ENCODE results near the gene RABGAP1L.
"Not testable (repeated sequence)": the region's sequence is repeated elsewhere in the genome, so short reads cannot be mapped to it uniquely, and the experiment has no call there.

Gene RABGAP1L

DNA sequence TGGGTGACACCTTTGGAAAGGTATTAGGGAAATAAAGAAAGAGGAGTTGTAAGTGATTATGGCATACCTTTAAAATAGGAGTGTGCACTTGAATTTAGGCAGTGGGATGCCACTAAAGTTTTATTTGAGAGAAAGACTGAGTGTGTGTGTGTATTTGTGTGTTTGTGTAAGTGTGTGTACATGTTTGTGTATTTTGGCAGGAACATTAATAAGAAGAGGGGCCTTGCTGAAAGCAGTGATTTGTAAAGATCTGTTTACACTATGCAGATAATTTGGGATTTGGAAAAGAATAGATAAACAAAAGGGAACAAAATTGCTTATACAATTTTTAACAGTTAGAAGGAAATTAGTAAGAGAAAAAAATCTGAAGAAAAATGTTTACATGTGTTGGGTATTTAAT lies 409.2 kb downstream of the RABGAP1L start:
- no peak for DNase-seq (ENCODE audit: low read depth, low spot score)

DNA sequence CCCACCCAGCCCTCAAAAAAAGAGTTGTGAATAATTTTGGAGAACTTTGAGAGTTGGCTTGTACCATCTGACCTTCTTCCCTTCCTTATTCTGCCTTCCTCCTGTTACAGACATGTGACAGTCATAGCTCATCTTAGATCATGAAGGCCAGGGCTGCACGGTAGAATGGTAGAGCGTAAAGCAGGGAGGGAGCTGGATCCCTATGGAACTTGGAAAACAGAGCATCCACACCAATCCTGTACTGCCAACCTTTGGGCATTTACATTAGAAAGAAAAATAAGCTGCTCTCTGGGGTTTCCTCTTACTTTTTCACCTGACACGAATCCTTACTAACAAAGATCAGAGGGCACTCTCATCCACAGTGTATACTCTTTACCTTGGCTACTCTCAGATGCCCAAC lies 409.9 kb downstream of the RABGAP1L start:
- DNase-seq (ENCODE audit: low read depth, low spot score) = no peak

DNA sequence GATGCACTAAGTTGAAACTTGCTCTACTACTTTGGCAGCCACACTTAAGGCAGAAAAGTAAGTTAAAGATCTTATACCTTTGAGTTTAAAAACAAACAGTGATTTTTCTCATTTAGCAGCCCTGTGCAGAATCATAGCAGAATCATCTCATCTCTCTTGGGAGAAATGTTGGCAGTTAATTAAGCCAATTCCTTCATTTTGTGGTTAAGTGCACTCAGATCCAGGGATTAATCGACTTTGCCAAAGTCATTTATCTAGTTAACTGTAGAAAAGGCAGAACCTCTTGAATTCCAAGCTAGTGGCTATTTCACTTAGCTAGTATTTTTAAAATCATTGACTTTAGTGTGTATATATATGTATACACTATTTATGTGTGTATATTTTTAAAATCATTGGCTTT lies 413.5 kb downstream of the RABGAP1L start:
- no peak for DNase-seq (ENCODE audit: low read depth, low spot score)

DNA sequence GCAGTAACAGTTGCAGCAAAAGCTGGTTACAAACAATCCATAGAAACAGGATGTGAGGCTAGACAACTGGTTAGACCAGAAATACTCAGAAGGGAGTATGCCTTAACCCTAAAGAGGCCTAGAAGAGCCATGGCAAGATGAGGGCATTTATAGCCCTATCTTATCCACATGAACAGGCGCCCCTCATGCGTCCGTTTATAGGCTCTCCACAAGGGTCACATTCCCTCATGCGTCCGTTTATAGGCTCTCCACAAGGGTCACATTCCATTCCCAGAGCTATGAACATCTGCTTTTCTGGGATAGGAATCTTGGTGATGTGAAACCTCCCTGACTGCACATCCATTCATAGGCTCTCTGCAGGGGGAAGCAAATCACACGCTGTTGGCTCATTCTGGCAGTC lies 416.8 kb downstream of the RABGAP1L start:
- DNase-seq (ENCODE audit: low read depth, low spot score) = not testable (repeated sequence)

DNA sequence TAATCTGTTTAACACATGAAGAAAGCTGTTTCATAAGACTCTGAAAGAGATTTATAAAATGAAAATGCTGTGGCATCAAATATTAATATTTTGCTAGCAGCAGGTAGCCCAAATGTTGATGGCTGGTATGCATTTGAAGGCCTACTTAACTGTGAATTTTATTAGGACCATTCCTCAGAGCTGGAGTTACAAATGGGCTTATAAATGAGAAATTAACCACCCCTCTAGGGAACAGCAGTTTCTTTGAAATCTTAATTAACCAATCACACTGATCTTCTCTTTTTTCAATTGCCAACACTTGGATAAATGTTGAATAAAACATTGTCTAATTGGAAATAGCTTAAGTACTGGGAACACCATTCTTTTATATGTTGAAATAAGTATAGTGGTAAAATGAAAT lies 418.4 kb downstream of the RABGAP1L start:
- no peak for DNase-seq (ENCODE audit: low read depth, low spot score)

DNA sequence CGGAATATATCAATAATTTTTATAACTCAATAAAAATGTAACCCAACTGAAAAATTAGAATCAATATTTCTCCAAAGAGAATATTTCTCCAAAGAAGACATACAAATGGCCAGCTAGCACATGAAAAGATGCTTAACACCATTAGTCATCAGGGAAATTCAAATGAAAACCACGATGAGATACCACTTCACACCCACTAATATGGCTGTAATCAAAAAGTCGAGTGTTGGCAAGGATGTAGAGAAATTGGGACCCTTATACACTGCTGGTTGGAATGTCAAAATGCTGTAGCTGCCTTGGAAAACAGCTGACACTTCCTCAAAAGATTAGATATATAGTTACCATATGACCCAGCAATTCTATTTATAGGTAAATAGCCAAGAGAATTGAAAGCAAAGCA lies 421.5 kb downstream of the RABGAP1L start:
- no peak for DNase-seq (ENCODE audit: low read depth, low spot score)

DNA sequence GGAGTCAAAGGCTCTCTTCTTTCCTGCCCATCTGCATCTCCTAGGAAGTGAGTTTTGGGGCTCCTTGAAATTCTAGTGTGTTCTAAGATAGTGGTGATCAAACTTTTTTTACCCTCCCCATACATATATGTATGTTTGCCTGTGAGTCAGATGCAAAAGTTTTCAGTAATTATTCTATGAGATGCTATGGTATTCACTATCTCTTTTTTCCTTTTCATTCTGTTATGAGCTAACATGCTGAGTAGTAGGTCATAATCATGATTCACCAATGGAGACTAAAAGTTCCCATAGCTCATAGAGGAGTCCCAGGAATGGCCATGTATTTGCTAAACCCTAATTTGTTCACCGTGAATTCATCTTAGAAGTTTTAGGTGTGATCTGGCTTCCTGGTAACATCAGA lies 424.0 kb downstream of the RABGAP1L start:
- no peak for DNase-seq (ENCODE audit: low read depth, low spot score)

DNA sequence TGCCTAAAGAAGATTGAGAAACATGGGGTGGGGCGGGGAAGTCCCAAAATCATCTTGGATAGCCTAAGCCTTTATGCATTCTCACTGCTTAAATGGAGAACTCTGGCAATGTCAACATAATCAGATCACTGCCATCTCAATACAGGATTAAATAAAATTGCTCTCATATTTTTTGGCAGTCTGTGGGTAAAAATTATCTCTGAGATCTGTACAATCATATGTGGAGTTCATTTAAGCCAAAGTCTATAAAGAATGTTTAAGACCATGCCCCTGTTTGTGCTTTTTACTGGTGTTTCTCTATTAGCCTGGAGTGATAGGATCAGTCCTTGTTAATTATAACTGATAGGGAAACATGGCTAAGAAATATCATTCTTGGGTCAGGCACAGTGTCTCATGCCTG lies 424.8 kb downstream of the RABGAP1L start:
- no peak for DNase-seq (ENCODE audit: low read depth, low spot score)

DNA sequence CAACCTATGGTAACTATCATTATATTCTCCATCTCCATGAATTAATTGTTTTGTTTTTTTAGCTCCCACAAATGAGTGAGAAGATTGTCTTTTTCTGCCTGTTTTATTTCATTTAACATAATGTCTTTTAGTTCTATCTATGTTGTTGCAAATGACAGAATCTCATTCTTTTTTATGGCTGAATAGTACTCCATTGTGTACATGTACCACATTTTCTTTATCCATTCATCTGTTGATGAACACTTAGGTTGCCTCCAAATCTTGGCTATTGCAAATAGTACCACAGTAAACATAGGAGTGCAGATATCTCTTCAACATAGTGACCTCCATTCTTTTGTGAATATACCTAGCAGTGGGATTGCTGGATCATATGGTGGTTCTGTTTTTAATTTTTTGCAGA lies 429.3 kb downstream of the RABGAP1L start:
- not testable (repeated sequence) for DNase-seq (ENCODE audit: low read depth, low spot score)

DNA sequence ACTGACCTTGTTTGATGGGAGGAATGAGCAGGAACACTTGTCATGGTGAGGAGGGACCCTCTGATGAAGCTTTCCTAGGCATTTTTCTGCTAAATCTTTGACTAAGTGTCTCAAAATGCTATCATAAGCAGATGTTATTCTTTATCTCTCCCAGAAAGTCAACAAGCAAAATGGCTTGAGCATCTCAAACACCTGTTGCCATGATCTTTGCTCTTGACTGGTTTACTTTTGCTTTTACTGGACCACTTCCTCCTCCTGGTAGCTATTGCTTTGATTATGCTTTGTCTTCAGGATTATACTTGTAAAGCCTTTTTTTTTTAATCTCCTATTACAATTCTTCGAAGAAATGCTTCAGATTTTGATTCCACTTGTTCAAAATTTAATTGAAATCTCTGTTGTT lies 445.9 kb downstream of the RABGAP1L start:
- no peak for DNase-seq (ENCODE audit: low read depth, low spot score)

DNA sequence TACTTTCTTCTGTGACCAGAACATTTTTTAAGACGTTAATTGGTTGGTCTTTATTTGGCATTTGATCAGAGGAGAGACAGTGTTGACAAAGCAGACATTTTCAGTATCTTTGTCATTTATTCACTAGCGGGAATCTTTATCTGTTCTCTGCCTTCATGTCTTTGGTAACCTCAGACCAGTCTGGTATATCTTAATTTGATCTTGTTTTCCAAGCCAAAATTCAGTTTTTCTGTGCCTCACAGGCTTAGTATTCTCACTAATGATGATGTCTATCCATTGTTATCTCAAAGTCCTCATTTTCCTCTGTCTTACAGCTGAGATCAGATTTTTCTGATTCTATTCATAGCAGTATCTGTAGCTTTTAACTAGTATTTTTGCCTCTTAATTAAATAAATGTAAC lies 447.2 kb downstream of the RABGAP1L start:
- DNase-seq (ENCODE audit: low read depth, low spot score) = no peak

DNA sequence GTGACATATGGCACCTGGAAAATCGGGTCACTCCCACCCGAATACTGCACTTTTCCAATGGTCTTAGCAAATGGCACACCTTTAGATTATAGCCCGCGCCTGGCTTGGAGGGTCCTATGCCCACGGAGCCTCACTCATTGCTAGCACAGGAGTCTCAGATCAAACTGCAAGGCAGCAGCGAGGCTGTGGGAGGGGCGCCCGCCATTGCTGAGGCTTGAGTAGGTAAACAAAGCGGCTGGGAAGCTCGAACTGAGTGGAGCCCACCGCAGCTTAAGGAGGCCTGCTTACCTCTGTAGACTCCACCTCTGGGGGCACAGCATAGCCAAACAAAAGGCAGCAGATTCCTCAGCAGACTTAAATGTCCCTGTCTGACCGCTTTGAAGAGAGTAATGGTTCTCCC lies 458.6 kb downstream of the RABGAP1L start:
- not testable (repeated sequence) for DNase-seq (ENCODE audit: low read depth, low spot score)

DNA sequence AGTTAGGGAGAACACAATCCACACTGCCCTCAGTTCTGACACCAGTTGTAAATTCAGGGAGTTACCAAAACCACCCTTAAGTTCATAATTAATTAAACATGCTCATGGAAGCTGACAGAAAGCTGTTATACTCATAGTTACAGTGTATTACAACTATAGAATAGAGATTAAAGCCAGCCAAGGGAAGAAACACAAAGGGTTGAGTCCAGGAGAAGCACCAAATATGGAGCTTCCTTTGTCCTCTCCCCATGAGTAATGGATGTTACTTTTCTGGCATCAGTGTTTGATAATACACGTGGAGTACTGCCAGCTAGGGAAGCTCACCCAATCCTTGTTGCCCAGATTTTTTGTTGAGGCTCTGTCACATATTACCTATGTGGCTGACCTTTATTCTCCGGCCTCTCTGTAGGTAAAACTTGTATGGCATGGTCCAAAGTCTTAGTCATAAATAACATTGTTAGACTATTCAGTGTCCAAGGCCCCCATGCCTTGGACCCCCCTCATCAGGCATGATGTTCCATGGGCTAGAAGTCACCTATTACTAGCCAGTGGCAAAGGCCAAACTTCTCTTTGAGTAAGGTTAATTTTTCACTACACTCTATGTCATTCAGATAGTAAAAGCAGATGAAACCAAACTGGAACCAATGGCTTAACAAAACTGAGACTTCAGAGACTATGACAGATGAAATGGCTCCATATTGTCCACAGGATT lies 464.2 kb downstream of the RABGAP1L start:
- DNase-seq (ENCODE audit: low read depth, low spot score) = no peak

DNA sequence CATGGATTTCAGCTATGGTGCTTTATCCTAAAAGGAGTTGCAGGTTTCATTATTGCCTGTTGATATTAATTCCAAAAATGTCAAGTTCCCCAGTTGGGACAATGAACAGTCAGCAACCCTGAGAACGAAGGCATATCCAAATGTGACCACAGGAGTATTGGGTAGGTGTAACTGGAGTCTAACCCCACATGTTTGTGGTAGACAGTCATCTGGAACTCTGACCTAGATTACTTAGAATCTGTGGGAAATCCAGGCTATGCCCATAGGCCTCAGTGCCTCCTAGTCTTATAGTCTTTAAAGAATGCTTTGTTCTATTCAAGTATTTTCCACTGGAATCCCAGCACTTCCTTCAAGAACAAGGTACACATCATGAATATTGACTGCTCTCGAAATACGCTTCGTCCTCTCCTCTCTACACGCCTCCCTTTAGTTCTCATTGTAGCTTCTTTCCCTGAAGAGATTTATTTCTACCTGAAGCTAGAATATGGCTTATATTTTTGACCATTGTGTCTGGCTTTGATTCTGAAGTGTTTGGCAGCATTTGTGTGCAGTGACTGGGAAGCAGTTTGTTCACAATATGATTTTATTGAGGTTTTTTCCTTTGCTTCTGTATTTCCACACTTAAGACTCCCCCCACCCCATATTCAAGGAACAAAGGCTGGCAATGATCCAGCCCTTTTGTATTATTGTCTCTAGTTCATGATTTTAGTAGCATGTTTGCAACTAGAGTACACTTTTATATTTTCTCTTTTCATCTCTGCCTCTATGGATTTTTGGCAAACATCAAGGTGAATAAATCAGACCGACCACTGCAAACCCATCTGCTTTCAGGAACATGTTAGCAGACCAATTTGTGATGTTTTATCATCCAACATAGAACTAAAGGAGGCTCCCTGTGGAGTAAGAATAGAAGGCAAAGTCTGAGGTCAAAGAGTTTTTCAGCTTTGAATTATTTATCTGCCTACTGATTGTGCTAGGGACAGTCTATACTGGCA lies 467.0 kb downstream of the RABGAP1L start:
- DNase-seq (ENCODE audit: low read depth, low spot score) = no peak

DNA sequence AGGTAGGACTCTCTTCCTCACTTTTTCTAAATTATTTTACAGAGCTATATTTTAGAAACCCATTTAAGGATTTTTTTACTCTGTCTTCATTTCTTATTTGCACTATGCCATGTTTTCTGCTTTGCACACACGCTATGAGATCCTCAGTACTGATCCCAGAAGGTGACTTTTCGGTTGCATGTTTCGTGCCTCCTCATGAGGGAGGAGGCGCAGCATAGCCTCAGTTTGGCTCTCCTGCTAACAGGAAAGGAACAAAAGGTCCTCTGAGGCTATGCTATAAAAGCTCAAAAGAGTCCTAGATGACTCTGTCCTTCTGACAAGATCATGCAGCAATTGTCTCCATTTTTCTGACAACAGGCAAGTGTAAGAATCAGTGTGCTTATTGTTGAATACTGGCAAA lies 478.2 kb downstream of the RABGAP1L start:
- no peak for DNase-seq (ENCODE audit: low read depth, low spot score)

DNA sequence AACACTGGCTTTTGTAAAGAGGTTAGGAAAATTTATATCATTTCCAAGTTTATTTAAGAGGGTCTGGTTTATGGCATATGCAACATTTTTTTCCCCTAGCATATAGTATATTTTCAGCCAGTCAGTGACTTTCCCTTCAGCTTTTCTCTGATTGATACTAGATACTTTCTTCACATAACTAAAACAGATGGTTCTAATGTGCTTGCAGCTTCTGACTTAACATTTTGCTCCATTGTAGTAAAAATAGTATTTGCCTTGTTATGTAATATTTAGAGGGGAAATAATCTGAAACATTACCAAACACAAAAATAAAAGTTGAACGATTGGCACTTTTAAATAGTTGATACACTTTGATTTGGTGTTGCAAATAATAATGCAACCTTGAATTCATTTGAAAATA lies 480.1 kb downstream of the RABGAP1L start:
- DNase-seq (ENCODE audit: low read depth, low spot score) = no peak

DNA sequence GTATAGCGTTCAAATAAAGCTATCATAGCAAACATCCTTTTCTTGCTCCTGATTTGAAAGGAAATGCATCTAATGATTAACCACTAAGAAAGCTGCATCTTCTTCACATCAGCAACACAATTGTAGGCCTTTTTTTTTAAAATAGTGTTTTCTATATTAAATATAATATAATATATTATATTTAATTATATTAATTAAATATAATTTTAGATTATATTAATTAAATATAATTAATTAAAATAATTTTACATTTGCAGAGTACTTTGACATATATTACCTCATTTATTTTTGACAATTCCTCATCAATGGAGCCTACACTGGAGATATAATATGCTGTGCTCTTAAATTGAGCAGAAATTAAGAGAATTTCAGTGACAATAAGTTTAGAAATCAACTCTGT lies 481.5 kb downstream of the RABGAP1L start:
- DNase-seq (ENCODE audit: low read depth, low spot score) = no peak

DNA sequence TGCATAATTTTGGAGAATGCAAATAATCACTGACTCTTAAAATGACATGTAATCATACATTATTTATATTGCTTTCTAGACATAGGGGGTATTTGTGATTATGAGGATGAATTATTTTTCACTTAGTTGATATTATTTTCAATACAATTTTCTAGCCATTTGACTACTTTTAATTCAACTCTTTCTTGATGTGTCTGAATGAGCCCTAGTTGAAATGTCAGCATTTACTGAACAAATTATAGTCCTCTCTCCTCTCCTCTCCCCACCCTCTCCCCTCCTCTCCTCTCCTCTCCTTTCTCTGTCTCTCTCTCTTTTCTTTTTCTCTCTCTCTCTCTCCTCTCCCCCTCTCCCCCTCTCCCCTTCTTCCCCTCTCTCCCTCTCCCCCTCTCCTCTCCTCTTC lies 483.1 kb downstream of the RABGAP1L start:
- no peak for DNase-seq (ENCODE audit: low read depth, low spot score)

DNA sequence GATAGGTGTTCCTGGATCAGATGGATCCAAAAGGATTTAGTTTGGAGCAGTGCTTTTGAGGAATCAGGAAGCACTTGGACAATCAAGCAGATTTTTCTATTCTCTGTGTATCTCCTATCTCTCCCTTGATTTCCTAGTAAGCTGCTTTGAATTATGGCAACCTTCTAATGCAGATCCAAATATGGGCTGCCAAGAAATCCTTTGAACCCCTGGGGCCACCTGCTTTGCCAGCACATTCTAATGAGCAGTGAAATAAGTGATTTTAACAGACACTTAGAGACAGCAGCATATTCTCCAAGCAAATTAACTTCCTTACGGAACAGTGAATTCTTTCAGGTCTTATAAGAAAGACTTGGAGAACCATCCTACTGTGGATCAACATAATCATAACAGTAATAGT lies 483.9 kb downstream of the RABGAP1L start:
- no peak for DNase-seq (ENCODE audit: low read depth, low spot score)

DNA sequence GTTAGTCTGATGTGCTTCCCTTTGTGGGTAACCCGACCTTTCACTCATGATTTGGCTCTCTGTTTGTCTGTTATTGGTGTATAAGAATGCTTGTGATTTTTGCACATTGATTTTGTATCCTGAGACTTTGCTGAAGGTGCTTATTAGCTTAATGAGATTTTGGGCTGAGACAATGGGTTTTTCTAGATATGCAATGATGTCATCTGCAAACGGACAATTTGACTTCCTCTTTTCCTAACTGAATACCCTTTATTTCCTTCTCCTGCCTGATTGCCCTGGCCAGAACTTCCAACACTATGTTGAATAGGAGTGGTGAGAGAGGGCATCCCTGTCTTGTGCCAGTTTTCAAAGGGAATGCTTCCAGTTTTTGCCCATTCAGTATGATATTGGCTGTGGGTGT lies 490.3 kb downstream of the RABGAP1L start:
- DNase-seq (ENCODE audit: low read depth, low spot score) = not testable (repeated sequence)

DNA sequence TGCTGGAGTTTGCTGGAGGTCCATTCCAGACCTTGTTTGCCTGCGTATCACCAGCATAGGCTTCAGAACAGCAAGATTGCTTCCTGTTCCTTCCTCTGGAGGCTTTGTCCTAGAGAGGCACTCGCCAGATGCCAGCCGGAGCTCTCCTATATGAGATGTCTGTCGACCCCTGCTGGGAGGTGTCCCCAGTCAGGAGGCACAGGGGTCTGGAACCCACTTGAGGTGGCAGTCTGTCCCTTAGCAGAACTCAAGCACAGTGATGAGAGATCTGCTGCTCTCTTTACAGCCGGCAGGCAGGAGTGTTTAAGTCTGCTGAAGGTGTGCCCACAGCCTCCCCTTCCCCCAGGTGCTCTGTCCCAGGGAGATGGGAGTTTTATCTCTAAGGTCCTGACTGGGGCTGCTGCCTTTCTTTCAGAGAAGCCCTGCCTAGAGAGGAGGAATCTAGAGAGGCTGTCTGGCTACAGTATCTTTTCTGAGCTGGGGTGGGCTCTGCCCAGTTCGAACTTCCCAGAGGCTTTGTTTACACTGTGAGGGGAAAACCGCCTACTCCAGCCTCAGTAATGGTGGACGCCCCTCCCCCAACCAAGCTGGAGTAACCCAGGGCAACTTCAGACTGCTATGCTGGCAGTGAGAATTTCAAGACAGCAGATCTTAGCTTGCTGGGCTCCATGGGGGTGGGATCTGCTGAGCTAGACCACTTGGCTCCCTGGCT lies 493.4 kb downstream of the RABGAP1L start:
- no peak for DNase-seq (ENCODE audit: low read depth, low spot score)

DNA sequence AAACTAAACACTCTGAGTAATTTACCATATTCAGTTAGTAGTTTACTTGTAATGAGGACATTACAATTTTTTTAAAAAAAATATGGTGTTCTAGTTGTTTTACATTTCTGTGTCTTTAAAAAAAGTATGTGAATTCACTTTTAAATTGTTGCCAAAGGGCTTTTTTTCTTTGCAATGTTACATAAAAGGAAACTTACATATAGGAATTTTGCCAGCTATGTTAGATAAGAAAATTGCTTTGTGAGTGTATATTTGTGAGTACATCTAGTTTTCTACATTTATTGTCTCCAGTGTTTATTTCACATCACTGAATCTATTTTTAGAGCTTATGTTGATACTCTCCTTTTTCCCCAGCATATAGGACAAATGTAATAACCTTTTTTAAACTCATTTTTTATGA lies 495.2 kb downstream of the RABGAP1L start:
- DNase-seq (ENCODE audit: low read depth, low spot score) = no peak

All from activated CD4-positive, CD25-positive, alpha-beta regulatory T cell treated with anti-CD3 and anti-CD28 coated beads, Interleukin-2, amount 50 U/mL, for 16 hours (primary cell).